T-helper 17 cell (primary cell): ENCODE results near the gene THOC1. TPM values are rescaled to one million over a fixed set of nuclear protein-coding genes. Genes with fewer than 3 reads are reported as not detected.

Experiments
- ATAC-seq: fragments of 150-1000 bp; cut with Tn5 transposase; 2 replicates; pipeline ENCODE4 v1.10.0; 2021; ENCODE audit warnings: mild to moderate bottlenecking, moderate library complexity
- DNase-seq, 3 donors: peaks; one replicate each; pipeline versions ENCODE4 v3.0.0 to v3.0.0-alpha.2; 2020 to 2021
- H3K9me3 ChIP-seq: one replicate; pipeline ENCODE4 v1.7.0; 2013; ENCODE audit warnings: low read length, mild to moderate bottlenecking; ENCODE audit not compliant: control insufficient read depth, poor library complexity, severe bottlenecking
- H3K27ac Mint-ChIP-seq: one replicate; pipeline ENCODE4 v1.8.0; 2022; ENCODE audit warnings: mild to moderate bottlenecking, moderate library complexity, mixed read lengths
- H3K27me3 Mint-ChIP-seq: one replicate; pipeline ENCODE4 v1.8.0; 2022; ENCODE audit warnings: mixed read lengths
- H3K36me3 Mint-ChIP-seq: one replicate; pipeline ENCODE4 v1.8.0; 2022; ENCODE audit warnings: low read depth, mixed read lengths
- H3K4me1 Mint-ChIP-seq: one replicate; pipeline ENCODE4 v1.8.0; 2022; ENCODE audit warnings: mild to moderate bottlenecking, mixed read lengths
- H3K4me3 Mint-ChIP-seq: one replicate; pipeline ENCODE4 v1.8.0; 2022; ENCODE audit warnings: mild to moderate bottlenecking, moderate library complexity, mixed read lengths
- total RNA-seq, 4 donors: library from RNA in 2 of 4; stranded (reverse) in 2 of 4; gene quantifications; one replicate each; pipeline ENCODE4 v1.2.3 and lab custom pipeline; 2022 to 2026

THOC1 gene
- total RNA-seq, 2 donors from 2014 or later = 83.7 to 90.4 TPM

DNA sequence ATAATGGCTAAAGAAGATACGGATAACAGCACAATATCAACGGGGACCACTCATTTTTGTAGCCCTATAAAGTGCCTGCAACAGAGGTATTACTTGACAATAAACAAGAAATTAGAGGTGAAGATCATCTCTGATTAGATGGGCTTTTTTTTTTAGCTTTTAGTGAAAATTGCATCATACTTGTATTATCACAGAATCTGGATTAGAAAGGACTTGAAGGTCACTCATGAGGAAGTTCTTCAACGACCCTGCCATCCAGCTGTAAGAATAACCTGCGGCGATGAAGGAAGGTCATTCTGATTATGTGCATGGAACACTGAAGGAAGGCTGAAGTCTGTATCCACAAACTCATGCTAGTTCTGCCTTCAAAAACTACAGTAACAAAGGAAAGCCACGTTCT, 40.5 kb downstream of the THOC1 start:
- Mint-ChIP-seq H3K27me3 (no peaks in the 10 kb centered on the region), H3K36me3 (peaks cover 4% of the 10 kb centered on the region), H3K4me3 (no peak overlapping the region), H3K4me1 (peaks cover 3% of the 10 kb centered on the region), H3K27ac (no peak overlapping the region)
- ATAC-seq = no peak
- no peaks in the 10 kb centered on the region for H3K9me3 ChIP-seq
- DNase-seq = no peak

DNA sequence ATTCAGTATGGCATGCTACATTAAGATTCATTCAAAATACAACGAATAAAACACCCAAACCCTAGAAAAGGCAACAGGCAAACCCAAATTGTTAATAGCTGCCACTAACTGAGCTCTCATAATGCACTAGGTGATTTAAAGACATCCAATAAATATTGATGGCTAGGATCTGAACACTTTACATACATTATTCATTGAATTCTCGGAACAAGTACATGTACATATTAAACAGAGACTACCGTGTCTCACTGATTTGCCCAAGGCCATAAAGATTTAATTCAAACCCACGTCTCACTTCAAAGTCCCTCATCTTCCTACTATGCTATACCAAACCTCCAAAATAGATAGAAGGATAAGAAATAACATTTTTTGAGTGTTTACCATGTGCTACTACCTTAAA, 42.1 kb downstream of the THOC1 start:
- H3K27me3 Mint-ChIP-seq = no peaks in the 10 kb centered on the region
- H3K4me3 Mint-ChIP-seq = peak overlapping the region; percentile 25
- ATAC-seq = no peak
- DNase-seq = no peak
- no peaks in the 10 kb centered on the region for H3K9me3 ChIP-seq
- H3K4me1 Mint-ChIP-seq = peaks cover 3% of the 10 kb centered on the region
- peaks cover 4% of the 10 kb centered on the region for H3K36me3 Mint-ChIP-seq
- peak overlapping the region; percentile 16 for H3K27ac Mint-ChIP-seq

DNA sequence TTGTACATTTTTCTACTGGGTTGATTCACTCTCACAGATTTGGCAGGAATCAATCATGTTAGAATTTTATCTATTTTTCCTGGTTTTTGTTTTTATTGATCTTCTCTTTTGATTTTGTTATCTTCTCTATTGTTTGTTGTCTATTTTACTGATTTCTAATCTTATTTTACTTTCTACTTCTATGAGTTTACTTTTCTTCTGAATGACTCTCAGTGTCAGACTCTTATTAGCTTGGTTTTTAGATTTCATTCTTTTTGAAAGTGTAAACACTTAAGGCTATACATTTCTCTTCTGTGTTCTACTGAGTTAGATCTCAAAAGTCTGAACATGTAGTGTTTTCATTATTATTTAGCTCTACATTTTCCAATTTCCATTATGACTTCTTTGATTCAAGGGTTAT, 47.1 kb downstream of the THOC1 start:
- no peaks in the 10 kb centered on the region for H3K9me3 ChIP-seq
- Mint-ChIP-seq H3K27me3 (no peaks in the 10 kb centered on the region), H3K36me3 (peaks cover 8% of the 10 kb centered on the region), H3K27ac (no peak overlapping the region), H3K4me3 (no peak overlapping the region), H3K4me1 (peaks cover 5% of the 10 kb centered on the region)
- ATAC-seq (no peak), DNase-seq (no peak)

DNA sequence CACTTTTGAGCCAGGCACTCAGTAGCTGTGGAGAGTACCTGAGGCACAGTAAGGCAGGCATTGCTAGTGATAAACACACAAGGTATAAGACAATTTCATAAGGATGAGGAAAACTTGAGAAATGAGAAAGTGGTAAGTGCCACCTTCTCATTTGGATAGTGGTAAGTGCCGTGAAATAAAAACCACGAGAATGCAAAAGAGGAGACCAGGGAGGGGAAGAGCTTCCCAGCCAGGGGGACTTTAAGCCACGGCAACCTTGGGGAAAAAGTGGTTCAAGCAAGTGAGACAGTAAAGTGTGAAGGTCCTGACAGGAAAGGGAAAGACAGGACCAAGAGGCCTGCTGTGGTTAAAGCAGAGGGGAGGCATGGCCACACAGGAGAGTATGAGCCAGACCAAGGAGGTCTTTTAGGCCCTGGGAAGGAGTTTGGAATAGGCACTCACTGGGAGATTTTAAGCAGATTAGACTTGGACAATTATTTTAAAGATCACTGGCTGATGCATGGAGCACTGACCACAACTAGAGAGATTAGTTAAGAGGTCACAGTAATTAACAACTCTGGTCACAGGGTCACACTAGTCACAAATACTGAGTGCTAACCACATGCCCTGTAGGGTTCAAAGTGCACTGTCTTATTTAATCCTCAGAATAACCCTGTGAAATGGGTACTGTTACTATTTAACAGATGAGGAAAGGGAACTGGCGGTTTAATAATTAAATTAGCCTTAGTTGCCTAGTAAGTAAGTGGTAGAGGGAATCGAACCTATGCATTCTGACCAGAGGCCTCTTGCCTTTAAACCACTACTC, 50.1 kb downstream of the THOC1 start:
- H3K36me3 Mint-ChIP-seq = peaks cover 13% of the 10 kb centered on the region
- peaks cover 5% of the 10 kb centered on the region for H3K4me1 Mint-ChIP-seq
- peak overlapping the region; percentile 92 for H3K27ac Mint-ChIP-seq
- H3K9me3 ChIP-seq = no peaks in the 10 kb centered on the region
- ATAC-seq (no peak), DNase-seq (no peak)
- H3K4me3 Mint-ChIP-seq = no peak overlapping the region
- no peaks in the 10 kb centered on the region for H3K27me3 Mint-ChIP-seq

DNA sequence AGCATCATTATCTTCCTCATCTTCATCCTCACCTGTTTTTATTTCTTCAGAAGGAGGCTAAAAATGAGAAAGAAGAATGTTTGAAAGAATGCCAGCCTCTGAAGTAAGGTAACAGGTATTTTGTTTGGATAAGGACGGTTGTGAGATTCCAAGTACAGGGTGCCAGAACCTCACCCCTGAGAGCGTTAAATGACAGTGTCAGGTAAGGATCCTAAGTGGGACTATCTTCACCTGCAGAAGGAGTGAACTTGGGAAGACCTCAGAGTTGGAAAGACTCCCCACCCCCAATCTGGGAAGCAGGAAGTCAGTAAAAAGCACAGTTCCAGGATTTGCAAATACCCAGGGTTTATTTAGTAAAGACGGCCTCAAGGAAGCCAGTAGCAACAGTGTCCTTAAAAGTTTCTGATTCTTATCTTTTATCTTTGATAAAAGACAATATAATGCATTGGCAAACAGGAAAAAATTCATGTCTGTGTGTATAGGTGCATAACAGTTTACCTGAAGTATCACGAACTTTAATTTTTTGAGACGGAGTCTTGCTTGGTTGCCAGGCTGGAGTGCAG, 52.3 kb downstream of the THOC1 start:
- ATAC-seq (no peak), DNase-seq (no peak)
- no peaks in the 10 kb centered on the region for H3K9me3 ChIP-seq
- peaks cover 5% of the 10 kb centered on the region for H3K4me1 Mint-ChIP-seq
- peaks cover 13% of the 10 kb centered on the region for H3K36me3 Mint-ChIP-seq
- peak overlapping the region; percentile 92 for H3K27ac Mint-ChIP-seq
- H3K27me3 Mint-ChIP-seq = no peaks in the 10 kb centered on the region
- no peak overlapping the region for H3K4me3 Mint-ChIP-seq

DNA sequence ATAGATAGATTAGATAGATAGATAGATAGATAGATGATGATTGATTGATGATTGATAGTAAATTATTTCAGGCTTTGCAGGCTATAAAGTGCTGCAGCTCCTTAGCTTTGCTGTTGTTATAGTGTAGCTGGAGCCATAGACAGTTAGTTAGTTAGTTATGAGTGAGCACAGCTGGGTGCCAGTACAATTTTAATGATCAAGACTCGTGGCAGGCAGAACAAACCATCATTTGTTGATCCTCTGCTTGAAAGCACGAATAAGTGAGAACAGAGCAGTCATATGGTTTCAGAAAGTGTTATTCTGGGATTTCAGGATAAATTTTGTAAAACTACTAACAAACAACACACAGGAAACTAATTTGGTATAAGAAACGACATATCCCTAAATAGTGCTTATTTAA, 53.9 kb downstream of the THOC1 start:
- Mint-ChIP-seq H3K4me1 (peaks cover 5% of the 10 kb centered on the region), H3K27me3 (no peaks in the 10 kb centered on the region), H3K4me3 (no peak overlapping the region), H3K36me3 (peaks cover 13% of the 10 kb centered on the region), H3K27ac (peak overlapping the region; percentile 60)
- H3K9me3 ChIP-seq = no peaks in the 10 kb centered on the region
- DNase-seq = no peak
- ATAC-seq = no peak

DNA sequence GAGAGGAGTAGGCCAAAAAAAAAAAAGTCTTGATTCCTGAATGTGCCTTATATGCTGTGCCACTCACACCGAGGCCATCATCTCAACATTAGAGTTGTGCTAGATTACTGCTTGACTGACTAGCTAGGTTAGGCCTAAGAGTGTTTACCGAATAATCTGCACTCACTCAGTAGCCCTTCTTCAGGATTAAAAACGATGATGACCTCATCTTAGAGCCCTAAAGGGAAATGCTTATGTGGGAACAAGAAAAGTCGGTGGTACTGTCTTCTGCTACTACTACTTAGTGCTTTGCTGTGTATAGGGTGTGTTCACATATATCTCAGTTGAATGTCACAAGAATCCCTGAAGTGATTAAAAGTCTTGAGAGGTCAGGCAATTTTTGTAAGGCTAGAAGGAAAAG, 54.3 kb downstream of the THOC1 start:
- no peaks in the 10 kb centered on the region for H3K9me3 ChIP-seq
- Mint-ChIP-seq H3K27me3 (no peaks in the 10 kb centered on the region), H3K4me1 (peaks cover 5% of the 10 kb centered on the region), H3K36me3 (peaks cover 13% of the 10 kb centered on the region), H3K27ac (peak overlapping the region; percentile 60), H3K4me3 (no peak overlapping the region)
- ATAC-seq (no peak), DNase-seq (no peak)

DNA sequence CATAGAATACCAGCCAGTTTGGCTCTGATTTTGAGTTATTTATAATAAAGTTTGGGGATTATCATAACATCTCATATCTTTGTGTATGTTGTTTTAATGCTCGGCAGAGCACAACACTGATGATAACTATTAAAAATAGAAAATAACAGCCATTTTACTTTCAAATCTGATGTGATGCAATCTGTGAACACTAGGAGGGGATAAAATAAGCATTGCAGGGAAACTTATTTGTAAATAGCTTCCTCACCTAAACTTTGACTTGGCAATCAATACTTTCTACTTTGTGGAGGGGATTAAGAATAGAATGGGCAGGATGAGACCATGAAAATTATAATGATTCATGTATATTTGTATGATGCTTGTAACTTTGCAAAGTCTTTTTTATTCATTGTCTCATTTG, 55.1 kb downstream of the THOC1 start:
- ATAC-seq (no peak), DNase-seq (no peak)
- H3K36me3 Mint-ChIP-seq = peaks cover 10% of the 10 kb centered on the region
- H3K27ac Mint-ChIP-seq = no peak overlapping the region
- H3K9me3 ChIP-seq = no peaks in the 10 kb centered on the region
- peaks cover 3% of the 10 kb centered on the region for H3K4me1 Mint-ChIP-seq
- no peaks in the 10 kb centered on the region for H3K27me3 Mint-ChIP-seq
- no peak overlapping the region for H3K4me3 Mint-ChIP-seq

DNA sequence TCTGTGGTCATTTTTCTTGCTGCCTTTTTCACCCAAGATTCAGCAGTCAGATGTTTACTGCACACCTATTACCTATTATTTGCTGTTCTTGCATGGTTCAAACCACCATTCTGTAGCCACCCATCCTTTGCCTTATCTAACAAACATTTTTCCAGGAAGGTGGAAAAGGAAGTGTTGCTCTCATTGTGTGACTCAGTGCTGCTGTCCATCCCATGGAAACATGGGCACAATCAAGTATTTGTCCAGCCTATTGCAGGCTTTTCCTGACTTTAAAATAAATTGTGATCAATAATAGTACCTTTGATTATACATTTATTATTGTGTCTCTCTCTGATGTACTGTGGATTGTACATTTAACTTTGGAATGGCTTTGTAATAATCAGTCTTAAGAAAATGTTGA, 56.3 kb downstream of the THOC1 start:
- Mint-ChIP-seq H3K4me1 (no peaks in the 10 kb centered on the region), H3K36me3 (peaks cover 5% of the 10 kb centered on the region), H3K4me3 (no peak overlapping the region), H3K27ac (no peak overlapping the region), H3K27me3 (no peaks in the 10 kb centered on the region)
- ATAC-seq (no peak), DNase-seq (no peak)
- no peaks in the 10 kb centered on the region for H3K9me3 ChIP-seq

DNA sequence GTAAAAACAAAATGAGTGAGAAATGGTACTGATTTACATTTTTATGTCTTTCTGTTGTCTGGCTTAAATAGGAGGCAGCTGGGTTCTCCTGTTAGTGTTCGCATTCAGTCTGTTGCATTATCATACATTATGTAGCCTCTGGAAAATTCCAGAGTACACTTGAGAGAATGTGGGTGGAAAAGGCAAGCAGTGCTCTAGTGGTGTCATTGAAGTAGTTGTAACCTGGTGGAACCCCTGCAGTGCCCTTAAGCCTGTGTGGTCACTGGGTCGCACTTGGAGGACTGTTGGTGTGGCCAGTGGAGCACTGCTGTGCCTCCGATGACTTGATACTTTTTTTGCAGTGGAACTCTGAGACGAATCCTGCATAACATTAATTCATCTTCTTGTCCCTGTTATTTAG, 57.1 kb downstream of the THOC1 start:
- Mint-ChIP-seq H3K27ac (no peak overlapping the region), H3K36me3 (peaks cover 10% of the 10 kb centered on the region), H3K4me1 (no peaks in the 10 kb centered on the region), H3K27me3 (no peaks in the 10 kb centered on the region), H3K4me3 (no peak overlapping the region)
- ATAC-seq = no peak
- no peaks in the 10 kb centered on the region for H3K9me3 ChIP-seq
- DNase-seq = no peak

DNA sequence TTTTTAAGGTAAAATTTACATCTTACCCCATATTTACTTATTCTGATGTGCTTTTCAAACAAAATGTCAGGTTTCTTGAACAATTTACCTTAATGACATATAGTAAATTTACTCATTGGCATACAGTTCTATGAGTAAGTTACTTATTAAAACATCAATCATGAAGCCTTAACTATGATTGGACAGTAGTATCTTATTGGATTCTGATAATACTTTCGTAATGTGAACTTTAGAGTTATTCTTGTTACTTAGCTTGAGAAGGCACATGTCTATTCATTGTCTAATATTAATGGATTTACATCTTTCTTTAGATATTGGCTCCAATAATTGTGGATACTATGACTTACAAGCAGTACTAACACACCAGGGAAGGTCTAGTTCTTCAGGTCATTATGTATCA, 57.8 kb downstream of the THOC1 start:
- no peak for DNase-seq
- H3K4me3 Mint-ChIP-seq = no peak overlapping the region
- H3K36me3 Mint-ChIP-seq = peaks cover 16% of the 10 kb centered on the region
- peak overlapping the region; percentile 49 for H3K27ac Mint-ChIP-seq
- no peaks in the 10 kb centered on the region for H3K27me3 Mint-ChIP-seq
- peaks cover 2% of the 10 kb centered on the region for H3K4me1 Mint-ChIP-seq
- H3K9me3 ChIP-seq = no peaks in the 10 kb centered on the region
- ATAC-seq = no peak

DNA sequence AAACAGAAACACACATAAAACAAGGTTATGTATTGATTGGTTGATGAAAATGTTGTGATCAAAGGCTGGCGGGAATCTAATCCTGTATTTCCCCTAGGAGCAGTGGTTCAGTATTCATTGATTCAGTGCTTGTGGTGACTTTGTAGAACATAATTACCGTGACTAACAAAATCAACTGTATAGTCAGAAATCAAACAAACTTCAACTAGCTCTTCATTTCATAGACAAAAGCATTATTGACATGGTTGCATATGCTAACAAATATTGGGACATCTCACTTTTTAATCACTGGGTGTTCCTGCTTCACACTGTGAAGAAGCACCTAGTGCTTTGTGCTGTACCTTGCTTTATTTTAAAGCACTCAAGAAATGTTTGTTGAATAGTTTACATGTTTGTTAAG, 68.1 kb downstream of the THOC1 start:
- DNase-seq (no peak), ATAC-seq (no peak)
- H3K9me3 ChIP-seq = no peaks in the 10 kb centered on the region
- peaks cover 8% of the 10 kb centered on the region for H3K36me3 Mint-ChIP-seq
- no peaks in the 10 kb centered on the region for H3K27me3 Mint-ChIP-seq
- H3K27ac Mint-ChIP-seq = no peak overlapping the region
- peaks cover 11% of the 10 kb centered on the region for H3K4me1 Mint-ChIP-seq
- no peak overlapping the region for H3K4me3 Mint-ChIP-seq

DNA sequence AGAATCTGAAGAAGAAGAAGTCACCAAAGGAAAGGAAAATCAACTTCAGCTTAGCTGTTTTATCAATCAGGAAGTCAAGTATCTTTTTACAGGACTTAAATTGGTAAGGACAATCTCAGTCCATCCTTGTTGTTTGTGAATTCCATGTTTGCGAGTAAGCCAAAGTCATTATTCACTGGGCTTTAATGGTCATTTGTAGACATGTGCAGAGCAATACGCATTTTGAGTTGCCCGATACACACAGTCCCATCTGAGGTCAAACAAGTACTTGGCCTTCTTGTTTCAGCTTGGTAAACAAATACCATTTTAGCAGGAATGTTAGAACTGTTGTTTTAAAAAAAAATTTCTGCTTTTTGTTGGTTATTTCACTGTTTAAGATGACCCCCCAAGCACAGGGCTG, 68.6 kb downstream of the THOC1 start:
- no peak for ATAC-seq
- H3K27ac Mint-ChIP-seq = no peak overlapping the region
- H3K4me1 Mint-ChIP-seq = peaks cover 11% of the 10 kb centered on the region
- H3K4me3 Mint-ChIP-seq = no peak overlapping the region
- DNase-seq = no peak
- H3K27me3 Mint-ChIP-seq = no peaks in the 10 kb centered on the region
- H3K9me3 ChIP-seq = no peaks in the 10 kb centered on the region
- peaks cover 8% of the 10 kb centered on the region for H3K36me3 Mint-ChIP-seq

DNA sequence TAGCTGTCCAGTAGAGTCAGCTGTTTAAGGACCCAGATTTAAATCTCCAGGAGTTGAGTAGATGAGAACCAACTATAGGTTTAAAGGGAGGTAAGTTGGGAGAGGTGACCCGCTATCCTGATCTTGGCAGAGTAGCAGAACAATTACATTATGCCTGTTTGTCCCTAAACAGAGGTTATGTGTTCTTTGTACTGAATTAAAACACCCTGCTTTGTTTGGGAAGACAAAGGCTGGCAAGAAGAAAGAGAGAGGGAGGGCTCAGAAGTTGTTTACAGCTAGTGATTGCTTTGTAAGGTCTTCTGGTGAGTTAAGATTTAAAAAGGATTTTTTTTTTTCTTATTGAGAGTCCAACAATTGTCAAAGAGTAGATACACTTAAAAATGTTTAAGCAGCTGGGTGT, 72.2 kb downstream of the THOC1 start:
- H3K27me3 Mint-ChIP-seq = no peaks in the 10 kb centered on the region
- peaks cover 4% of the 10 kb centered on the region for H3K36me3 Mint-ChIP-seq
- peak overlapping the region; percentile 6 for H3K27ac Mint-ChIP-seq
- DNase-seq = no peak
- ATAC-seq = no peak
- H3K4me3 Mint-ChIP-seq = no peak overlapping the region
- H3K4me1 Mint-ChIP-seq = peaks cover 14% of the 10 kb centered on the region
- no peaks in the 10 kb centered on the region for H3K9me3 ChIP-seq
